Right atrium auricular region (tissue), 2 donors: ENCODE results near the gene BMP4. TPM values are rescaled to one million over a fixed set of nuclear protein-coding genes. Genes with fewer than 3 reads are reported as not detected.

Source experiments
- DNase-seq: peaks from one replicate; pipeline ENCODE4 v3.0.0-alpha.2; 2019; ENCODE audit warnings: low spot score
- H3K27ac ChIP-seq, 2 donors: fragments of 200-600 bp; sonication (generic); 1 replicate in 1 of 2; 2 replicates in 1 of 2; pipeline ENCODE4 v1.5.1; 2016 to 2019
- H3K27me3 ChIP-seq, 2 donors: fragments of 200-600 bp; sonication (generic); one replicate each; pipeline versions ENCODE4 v1.5.1 to v1.6.0; 2017 to 2019
- H3K36me3 ChIP-seq: fragments of 200-600 bp; sonication (generic); one replicate; pipeline ENCODE4 v1.5.1; 2016
- H3K4me1 ChIP-seq, 2 donors: fragments of 200-600 bp; sonication (generic); one replicate each; pipeline versions ENCODE4 v1.5.1 to v1.6.0; 2017 to 2019
- H3K4me3 ChIP-seq, 2 donors: fragments of 200-600 bp; sonication (generic); 1 replicate in 1 of 2; 2 replicates in 1 of 2; pipeline ENCODE4 v1.5.1; 2017 to 2019; ENCODE audit warnings: mild to moderate bottlenecking in 1 of 2, moderate library complexity in 1 of 2
- H3K9me3 ChIP-seq, 2 donors: fragments of 200-600 bp; sonication (generic); one replicate each; pipeline ENCODE4 v1.5.1; 2019
- total RNA-seq, 2 donors: library from RNA; depleted of rRNA; stranded (reverse); fragments of >200 nt; gene quantifications; one replicate each; pipeline ENCODE4 v1.1.0, GENCODE V29; 2016
- TF ChIP-seq, protein P1 (sequence below), 2 donors: fragments of 200-600 bp; sonication (generic); IDR thresholded peaks; one replicate each; pipeline ENCODE4 v1.5.1; 2019; ENCODE audit warnings: antibody characterized with exemption in 2 of 2

BMP4 gene
- total RNA-seq = 10 to 100 TPM in 1 of 2 donors, 1 to 10 TPM in 1; 7.8 to 17.9 TPM

- Histone ChIP-seq H3K9me3 (no peaks in the 10 kb centered on the region), H3K27ac (peak within 1 kb of the TSS; percentile 92 to 93), H3K36me3 (no peaks in the 10 kb centered on the region), H3K27me3 (no peaks in the 10 kb centered on the region), H3K4me1 (peaks cover 0 to 35% of the 10 kb centered on the region in 2 donors), H3K4me3 (peak within 1 kb of the TSS; percentile 61 to 64)
- TF ChIP-seq, protein P1, sequence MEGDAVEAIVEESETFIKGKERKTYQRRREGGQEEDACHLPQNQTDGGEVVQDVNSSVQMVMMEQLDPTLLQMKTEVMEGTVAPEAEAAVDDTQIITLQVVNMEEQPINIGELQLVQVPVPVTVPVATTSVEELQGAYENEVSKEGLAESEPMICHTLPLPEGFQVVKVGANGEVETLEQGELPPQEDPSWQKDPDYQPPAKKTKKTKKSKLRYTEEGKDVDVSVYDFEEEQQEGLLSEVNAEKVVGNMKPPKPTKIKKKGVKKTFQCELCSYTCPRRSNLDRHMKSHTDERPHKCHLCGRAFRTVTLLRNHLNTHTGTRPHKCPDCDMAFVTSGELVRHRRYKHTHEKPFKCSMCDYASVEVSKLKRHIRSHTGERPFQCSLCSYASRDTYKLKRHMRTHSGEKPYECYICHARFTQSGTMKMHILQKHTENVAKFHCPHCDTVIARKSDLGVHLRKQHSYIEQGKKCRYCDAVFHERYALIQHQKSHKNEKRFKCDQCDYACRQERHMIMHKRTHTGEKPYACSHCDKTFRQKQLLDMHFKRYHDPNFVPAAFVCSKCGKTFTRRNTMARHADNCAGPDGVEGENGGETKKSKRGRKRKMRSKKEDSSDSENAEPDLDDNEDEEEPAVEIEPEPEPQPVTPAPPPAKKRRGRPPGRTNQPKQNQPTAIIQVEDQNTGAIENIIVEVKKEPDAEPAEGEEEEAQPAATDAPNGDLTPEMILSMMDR (IDR thresholded peaks at IDR 0.05) = no peak
- peak; percentile 84 for DNase-seq
Measured at GRCh38 chr14:53956427-53957201, at the start of gene BMP4. Gene BMP4 (minus strand): TSS chr14:53956825. CDS start chr14:53952222, 4,603 bp downstream.

DNA sequence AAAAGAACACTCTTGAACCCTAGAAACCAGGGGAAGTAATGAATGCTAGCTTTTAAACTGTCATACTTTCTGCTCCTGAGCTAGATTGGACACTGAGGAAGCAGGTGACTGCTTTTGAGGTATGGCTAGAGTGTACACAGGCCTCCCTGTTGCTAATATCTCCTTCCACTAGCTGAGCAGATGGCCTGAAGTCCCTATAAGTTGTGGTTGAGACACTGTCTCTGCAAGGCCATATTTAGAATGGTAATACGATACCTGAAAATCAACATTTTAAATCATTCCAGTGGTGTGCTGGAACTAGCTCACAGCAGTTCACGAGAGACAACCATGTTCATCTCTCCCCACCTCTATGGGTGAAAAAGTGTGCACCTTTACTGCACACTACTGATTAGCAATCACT is 46.4 kb upstream of the BMP4 start:
- DNase-seq = no peak
- Histone ChIP-seq H3K27me3 (no peaks in the 10 kb centered on the region), H3K4me3 (no peak overlapping the region), H3K9me3 (no peaks in the 10 kb centered on the region), H3K27ac (no peak overlapping the region), H3K36me3 (no peaks in the 10 kb centered on the region), H3K4me1 (no peaks in the 10 kb centered on the region)
- TF ChIP-seq, protein P1 (IDR thresholded peaks at IDR 0.05) = no peak

GRCh38 chr14:54002653-54003052 is 46.0 kb upstream of the BMP4 start:
- no peaks in the 10 kb centered on the region for H3K4me1 ChIP-seq
- H3K27ac ChIP-seq = no peak overlapping the region
- H3K27me3 ChIP-seq = no peaks in the 10 kb centered on the region
- H3K4me3 ChIP-seq = no peak overlapping the region
- DNase-seq = no peak
- TF ChIP-seq, protein P1 (IDR thresholded peaks at IDR 0.05) = no peak
- H3K9me3 ChIP-seq = no peaks in the 10 kb centered on the region
- no peaks in the 10 kb centered on the region for H3K36me3 ChIP-seq

DNA sequence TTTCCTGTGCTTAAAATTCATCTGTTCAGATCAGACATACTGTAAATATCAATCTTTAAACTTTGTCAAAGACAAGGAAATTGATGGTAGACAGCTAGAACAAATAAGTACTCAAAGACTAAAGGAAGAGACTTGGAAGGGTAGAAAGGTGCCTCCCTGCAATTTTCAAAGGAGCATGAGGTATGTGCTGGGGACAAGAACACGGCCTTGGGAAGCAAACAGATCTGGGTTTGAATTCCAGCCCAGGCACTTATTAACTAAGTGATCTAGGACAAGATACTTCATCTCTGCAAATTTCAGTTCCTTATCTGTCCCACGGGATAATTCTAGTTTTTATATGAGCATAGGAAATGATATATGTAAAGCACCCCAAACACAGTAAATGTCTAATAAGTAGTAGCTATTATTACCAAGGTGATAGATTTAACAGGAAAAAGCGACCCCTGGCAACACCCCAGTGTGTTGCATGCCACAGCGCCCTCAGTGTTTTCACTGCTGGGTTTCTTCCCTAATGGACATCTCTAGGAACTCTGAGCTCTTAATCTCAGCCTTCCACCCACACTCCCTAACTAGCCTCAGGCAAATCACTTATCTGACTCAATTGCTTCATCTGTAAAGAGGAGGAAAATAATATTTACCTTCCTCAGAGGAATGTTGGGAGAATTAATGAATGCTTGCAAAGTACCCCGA is 44.7 kb upstream of the BMP4 start:
- DNase-seq = no peak
- TF ChIP-seq, protein P1 (IDR thresholded peaks at IDR 0.05) = peak in 1 of 2 donors; percentile 14
- Histone ChIP-seq H3K27me3 (no peaks in the 10 kb centered on the region), H3K4me3 (no peak overlapping the region), H3K9me3 (no peaks in the 10 kb centered on the region), H3K36me3 (no peaks in the 10 kb centered on the region), H3K27ac (no peak overlapping the region), H3K4me1 (no peaks in the 10 kb centered on the region)

- Histone ChIP-seq H3K27me3 (no peaks in the 10 kb centered on the region), H3K36me3 (no peaks in the 10 kb centered on the region), H3K4me1 (no peaks in the 10 kb centered on the region), H3K4me3 (no peak overlapping the region), H3K27ac (no peak overlapping the region), H3K9me3 (no peaks in the 10 kb centered on the region)
- DNase-seq = no peak
- TF ChIP-seq, protein P1 (IDR thresholded peaks at IDR 0.05) = no peak
Measured at GRCh38 chr14:54000341-54000811, 43.8 kb upstream of the BMP4 start.
